Activated CD4-positive, CD25-positive, alpha-beta regulatory T cell treated with anti-CD3 and anti-CD28 coated beads, Interleukin-2, amount 50 U/mL, for 24 hours (primary cell): ENCODE results near the gene PRSS1.
A peak's percentile ranks its signal among the peaks of the same experiment; 100 is the strongest.
"Not testable (repeated sequence)": the region's sequence is repeated elsewhere in the genome, so short reads cannot be mapped to it uniquely, and the experiment has no call there.

Experiments
- ATAC-seq, 2 donors: fragments of 150-1000 bp; cut with Tn5 transposase; one replicate each; pipeline ENCODE4 v1.10.0; 2021; ENCODE audit warnings: mild to moderate bottlenecking in 1 of 2, moderate library complexity in 1 of 2

PRSS1 gene

DNA sequence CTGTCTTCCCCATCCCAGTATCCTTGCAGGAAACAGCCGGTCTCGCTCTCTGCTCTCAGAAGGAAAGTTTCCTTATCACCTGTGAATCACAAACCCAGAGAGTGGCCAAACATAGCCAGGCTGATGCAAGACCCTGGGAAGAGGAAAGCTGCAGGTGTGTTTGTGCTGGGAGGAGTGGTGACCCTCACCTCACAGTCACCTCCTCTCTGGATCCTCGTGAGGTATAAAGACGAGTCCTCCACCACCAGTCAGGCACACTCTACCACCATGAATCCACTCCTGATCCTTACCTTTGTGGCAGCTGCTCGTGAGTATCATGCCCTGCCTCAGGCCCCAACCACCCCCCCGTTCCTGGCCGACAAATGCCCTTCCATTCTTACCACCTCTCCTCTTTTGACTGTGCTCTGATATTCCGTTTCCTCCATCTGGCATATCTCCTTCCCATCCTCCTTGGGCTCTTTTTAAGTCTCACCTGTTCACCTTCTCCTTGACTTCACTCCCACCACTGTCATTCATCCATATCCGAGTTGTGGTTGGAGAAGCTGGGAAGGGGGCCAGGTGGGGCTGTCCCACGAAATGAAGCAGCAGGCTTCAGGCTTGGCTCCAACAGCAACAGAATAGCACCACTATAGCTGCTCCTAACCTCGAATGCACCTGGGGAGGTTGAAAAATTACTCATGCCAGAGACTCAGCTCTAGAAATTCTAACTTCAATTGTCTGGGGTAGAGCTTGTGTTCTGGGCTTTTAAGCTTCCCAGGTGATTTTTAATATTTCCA, at the start of gene PRSS1:
TSS of gene PRSS1 (plus strand) at position 255 of the 776 bp plus-strand sequence. CDS start at position 268, 13 bp downstream.
- ATAC-seq = no peak

DNA sequence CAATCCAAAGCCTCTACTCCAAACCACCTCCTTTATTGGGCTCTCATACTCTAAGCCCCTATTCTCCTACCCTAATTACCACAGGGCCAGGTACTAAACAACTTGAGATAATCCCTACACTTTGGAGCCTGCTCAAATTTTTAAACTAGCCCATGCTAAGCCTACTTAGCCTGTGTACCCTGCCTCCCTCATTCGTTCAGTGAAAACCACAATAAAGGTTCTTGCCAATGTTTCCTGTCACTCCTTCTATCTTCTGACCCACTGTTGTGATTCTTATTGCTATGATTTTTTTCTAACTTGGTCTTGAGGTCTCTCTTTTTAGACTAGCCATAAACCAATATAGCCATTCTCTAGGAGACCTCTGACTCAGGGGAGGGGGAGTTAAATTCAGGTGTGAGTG, 48.3 kb upstream of the PRSS1 start:
- peak in 1 of 2 donors; percentile 17 for ATAC-seq

DNA sequence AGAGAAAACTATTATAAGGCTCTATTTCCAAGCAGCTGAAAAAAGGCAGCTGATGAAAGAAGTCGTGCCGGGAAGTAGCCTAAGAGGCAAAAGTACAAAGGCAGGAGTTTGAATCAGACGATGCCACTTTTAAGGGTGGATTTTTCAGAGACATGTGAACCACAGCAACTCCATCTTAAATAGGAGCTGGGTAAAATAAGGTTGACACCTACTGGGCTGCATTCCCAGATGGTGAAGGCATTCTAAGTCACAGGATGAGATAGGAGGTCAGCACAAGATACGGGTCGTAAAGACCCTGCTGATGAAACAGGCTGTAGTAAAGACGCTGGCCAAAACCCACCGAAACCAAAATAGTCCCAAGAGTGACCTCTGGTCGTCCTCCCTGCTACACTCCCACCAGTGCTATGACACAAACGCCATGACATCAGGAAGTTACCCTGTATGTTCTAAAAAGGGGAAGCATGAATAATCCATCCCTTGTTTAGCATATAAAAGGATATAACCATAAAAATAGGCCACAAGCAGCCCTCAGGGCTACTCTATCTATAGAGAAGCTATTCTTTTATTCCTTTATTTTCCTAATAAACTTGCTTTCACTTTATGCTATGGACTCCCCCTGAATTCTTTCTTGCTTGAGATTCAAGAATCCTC, 45.5 kb upstream of the PRSS1 start:
- ATAC-seq = no peak

DNA sequence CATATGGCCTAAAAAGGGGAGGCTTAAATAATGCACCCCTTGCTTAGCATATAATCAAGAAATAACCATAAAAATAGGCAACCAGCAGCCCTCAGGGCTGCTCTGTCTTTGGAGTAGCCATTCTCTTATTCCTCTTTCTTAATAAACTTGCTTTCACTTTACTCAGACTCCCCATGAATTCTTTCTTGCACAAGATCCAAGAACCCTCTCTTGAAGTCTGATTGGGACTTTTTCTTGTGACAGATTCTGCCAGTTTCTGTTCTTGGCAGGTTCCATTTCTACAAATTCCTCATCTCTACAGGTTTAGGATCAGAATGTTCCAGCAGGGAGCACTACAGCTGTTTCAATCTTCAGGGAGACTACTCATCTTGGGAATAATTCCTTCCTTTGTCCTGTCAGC, 40.5 kb upstream of the PRSS1 start:
- ATAC-seq = not testable (repeated sequence)

DNA sequence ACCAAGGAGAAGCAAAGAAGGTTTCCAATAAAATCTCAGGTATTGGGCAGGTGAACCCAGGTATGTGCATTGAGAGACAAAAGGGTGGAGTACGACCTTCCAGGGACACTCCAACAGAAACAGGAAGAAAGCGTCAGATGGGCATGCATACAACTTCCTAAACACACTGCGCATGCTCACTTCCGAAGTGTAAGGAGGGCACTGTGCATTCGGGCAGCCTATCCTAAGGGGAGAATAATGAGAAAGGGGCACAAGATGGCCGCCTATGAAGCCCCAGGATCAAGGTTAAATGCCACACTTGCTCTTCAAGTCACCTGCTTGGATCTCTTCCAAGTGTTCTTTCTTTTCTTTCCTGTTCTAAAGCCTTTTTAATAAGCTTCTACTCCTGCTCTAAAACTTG, 39.4 kb upstream of the PRSS1 start:
- ATAC-seq = no peak

DNA sequence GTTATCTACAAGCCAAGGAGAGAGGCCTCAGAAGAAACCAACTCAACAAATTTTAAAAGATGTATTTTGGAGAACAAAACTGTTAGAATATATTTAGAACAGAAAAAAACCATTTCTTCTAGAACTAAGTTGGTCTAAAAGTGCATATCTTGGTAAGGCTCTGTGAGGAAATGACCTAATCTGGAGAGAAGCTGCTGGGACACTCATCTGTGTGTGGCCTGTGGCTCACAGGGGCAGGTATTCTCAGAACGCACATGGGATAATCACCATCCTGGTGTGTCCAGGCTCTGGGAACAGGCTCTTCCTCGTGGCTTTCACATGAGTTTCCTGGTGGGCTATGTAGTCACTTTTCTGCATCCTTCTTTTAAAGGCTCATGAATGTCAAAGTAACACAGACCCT, 38.1 kb upstream of the PRSS1 start:
- peak in 1 of 2 donors; percentile 58 for ATAC-seq

DNA sequence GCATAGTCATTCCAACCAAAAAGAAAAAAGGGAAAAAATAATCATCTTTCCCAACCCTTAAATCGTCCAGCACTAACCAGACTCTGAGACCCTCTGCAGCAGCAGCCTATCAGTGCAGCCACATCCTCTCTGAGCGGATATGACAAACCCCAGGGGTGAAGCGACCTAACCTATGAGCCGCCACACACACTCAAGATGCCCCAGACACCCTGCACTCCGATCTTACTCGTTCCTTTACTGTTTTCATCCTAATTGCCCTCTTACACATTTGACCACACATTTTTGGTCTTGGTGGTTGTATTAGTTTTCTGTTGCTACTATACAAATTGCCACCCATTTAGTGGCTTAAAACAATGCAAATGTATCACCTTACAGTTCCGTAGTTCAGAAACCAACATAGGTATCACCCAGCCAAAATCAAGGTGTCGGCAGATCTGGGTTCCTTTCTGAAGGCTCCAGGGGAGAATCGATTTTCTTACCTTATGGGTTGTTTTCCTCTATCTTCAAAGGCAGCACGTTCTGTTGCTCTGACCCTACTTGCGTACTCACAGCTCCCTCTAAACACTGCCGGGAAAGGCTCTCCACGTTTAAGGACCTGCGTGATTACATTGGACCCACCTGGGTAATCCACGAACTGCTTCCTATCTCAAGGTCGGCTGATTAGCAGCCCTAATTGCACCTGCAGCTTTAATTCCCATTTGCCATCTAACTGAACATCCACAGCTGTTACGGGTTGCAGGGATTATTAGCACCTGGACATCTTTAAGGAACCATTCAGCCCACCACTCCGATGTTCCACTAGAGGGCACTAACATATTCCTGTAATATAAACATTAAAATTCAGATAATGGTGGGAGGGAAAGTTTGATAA, 37.3 kb upstream of the PRSS1 start:
- peak; percentile 93 to 94 for ATAC-seq

DNA sequence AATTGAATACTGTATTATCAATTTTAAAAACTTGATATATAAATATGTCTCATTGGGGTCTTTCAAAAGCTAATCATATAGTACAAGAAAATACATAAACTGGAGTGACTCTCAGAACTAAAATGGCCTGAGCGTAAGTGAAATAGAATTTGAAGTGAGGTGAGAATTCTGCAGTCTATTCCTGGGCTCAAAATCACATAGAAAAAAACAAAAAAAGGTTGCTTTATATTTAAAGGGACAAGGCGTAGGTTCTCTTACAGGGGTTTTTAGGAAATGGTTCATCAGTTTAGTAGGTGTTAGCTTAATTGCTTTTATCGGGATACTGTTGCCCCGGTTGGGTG, 36.7 kb upstream of the PRSS1 start:
- no peak for ATAC-seq

DNA sequence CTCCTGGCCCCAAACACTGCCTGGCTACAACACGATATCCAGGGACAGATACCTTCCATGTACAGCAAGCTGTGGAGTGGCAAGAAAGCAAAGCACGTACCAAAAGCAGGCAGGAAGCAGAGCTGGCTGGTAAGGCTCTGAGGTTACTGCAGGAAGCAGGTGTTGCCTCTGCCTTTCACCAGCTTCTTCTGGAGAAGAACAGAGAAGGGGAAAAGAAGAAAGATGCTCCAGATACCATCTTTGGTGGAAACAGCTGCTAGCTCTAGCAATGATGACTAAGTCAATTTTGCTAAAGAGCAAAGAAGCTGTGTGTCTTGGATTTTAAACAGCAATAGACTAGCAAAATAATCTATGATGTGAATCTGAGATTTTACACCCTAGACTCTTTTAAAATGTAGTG, 34.9 kb upstream of the PRSS1 start:
- no peak for ATAC-seq

DNA sequence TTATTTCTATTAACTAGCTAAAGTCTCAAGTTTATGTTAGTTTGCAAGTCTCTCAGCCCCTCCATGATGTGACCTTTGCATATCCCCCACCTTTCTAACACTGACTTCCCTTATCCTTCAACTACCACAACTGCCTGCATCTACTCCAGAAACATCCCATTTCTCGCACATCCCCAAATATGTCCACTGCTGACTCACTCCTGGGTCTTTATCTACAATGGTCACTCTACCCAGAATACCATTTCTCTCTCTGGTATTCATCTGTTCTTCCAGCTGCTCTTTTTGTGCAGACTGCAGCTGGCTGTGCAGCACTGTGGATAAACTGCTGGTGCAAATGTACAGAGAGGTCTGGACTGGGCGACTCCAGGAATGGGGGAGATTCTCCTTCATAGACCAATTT, 32.7 kb upstream of the PRSS1 start:
- ATAC-seq = no peak

DNA sequence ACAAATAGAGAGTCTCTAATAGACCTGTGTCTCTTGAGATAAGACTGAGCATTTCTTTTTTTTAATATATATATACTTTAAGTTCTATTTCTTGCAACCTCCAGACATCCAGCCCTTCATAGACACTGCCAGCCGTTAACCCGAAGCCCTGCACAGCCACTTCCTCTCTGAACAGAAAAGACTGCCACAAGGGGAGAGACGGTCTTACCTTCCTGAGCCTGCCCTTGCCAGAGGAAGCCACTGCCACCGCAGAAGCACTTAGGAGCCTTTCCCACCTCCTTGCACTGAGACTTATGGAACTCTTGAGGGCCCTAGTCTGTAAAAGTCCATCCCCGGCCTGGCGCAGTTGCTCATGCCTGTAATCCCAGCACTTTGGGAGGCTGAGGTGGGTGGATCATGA, 31.8 kb upstream of the PRSS1 start:
- no peak for ATAC-seq

DNA sequence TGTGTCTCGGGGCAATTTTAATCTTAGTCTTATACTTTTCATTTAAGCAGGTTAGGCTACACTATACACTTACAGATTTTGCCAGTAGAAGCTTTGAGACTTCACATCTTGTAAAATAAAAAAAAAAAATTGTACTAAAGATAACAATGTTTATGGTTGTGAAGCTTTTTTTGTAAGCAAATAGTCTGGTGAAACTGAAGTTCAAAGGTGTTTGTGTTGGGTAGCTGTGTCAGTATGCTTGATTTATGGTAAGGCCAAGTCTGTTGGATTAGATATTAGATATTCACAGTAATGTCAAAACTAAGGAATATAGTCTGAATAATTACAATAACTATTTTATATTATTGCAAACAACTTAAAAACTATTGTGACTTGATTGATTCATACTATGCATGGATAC, 31.0 kb upstream of the PRSS1 start:
- no peak for ATAC-seq

DNA sequence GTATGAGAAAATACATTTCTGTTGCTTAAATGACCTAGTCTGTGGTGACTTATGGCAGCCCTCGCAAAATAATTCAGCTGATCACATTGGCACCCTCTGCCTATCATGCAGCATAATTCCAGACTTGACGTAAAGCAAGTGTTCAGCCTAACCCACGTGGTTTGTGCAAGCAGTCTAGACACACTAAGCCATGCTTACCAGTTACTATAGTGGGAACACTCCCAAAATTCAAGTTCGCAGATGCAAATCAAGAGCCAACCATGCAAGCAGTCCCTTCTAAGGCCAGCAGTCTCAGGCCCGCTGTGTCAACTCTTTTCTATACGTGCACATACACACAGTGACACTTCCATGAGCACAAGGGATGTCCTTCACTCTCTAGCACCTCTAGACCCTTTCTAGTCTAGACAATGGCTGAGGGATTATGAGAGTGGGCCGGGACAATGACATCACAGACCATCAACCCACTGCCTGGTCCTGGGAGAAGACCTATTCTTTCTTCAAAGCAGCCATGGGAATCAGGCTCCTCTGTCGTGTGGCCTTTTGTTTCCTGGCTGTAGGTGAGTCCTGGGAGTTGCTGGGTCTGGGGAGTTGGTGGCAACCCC, 29.0 kb upstream of the PRSS1 start:
- peak in 1 of 2 donors; percentile 33 for ATAC-seq

DNA sequence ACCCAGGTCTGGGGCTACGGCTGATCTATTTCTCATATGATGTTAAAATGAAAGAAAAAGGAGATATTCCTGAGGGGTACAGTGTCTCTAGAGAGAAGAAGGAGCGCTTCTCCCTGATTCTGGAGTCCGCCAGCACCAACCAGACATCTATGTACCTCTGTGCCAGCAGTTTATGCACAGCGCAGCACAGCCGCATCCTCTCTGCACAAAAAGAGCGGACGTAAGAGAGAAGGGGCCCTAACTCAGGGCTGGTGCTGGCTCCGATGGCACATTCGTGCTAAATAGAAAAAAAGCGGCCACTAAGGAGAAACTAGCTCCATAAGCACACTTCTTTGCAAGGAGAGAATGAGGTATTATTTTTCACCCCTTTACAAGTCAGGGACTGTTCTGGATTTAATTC, 28.3 kb upstream of the PRSS1 start:
- no peak for ATAC-seq

DNA sequence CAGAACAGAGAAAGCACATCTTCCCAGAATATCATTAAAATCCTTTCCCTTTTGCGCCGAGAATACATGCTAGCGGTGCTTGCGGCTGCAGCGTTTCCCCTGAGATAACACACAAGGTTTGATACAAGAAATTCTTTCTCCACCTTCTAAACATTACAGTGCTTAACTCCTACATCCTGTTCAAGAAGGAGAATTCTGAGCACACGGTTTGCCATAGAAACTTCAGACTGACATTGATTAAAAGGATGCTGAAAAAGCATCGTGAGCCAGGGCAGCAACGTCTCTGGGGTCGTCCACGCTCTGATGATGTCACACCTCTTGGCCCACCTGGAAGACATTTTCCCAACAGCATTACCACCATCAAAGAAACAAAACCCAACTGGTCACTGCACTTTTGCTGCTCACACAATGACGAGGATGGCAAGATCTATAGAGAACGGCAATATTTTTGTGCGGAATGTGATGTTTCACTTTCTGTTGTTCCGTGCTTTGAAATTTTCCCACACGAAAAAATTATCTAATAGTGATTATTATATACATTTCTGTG, 27.0 kb upstream of the PRSS1 start:
- ATAC-seq = no peak

DNA sequence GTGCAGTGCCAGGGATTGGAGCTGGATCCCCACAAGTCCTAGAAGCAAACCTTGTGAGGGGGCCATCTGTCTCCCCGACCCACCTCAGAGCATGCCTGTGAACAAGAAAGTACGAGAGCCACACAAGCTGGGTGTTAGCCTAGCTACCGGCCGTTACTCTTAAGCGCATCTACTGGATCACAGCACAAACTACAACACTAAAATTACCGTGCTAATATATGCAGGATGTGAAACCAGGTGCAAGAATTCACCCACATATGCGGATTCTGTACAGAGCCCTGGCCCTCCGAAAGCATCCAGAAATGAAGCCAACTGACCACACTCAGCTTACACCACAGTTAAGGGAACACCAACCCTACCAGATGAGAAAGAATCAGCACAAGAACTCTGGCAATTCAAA, 16.0 kb upstream of the PRSS1 start:
- ATAC-seq = no peak

DNA sequence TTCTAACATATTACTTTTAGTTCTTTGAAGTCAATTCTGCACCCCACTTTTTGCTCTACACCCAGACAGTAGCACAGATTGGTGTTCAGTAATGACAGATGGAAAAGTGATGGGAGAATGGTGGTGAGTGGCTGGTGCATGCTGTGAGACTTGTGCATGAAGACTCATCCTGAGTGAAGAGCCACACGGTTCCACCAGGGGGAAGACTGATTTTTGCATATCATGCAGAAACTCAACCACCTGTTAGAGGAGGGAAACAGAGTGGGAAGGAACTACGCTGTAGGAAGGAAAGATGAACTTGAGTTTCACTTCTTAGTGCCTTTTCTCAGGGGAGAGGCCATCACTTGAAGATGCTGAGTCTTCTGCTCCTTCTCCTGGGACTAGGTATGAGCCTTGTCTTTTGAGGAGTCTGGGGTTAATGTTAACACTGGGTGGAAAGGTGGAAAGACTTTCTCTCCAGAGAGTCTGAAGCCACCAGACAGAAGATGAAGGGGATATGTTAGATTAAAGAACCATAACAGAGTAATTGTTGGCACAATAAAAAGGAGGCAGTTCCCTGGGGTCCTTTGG, 9.3 kb upstream of the PRSS1 start:
- peak in 1 of 2 donors; percentile 64 for ATAC-seq

DNA sequence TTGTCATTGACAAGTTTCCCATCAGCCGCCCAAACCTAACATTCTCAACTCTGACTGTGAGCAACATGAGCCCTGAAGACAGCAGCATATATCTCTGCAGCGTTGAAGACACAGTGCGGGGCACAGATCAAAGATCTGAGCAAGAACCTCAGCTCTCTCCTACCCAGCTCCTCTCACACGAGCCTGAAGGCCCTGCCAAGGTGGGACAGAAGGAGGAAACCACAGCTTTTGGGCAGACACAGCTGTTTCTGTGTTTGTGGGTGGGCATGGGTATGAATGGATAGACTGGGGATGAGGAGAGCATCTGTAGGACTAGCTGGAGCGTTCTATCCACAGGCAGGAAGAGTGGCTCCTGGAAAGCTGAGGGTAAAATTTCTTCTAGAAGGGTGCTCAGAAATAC, 8.5 kb upstream of the PRSS1 start:
- ATAC-seq = no peak

DNA sequence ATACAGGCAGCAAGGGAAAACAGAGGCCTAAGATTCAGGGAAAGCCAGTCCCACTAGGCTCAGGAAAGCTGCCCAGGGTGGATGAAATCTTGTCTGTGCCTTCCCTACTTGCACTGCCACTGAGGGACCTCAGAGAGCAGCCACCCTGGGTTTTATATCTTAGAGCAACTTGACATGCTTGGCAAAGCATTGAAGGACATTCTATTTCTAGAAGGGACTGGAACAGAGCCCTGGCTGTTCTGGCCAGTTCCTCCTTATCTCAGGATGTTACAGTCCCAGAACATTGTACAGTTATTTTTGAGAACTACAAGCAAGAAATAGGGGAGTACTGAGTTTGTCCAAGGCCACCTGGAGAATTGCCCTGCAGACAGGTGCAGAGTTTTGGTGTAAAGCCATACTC, 7.3 kb upstream of the PRSS1 start:
- not testable (repeated sequence) for ATAC-seq

DNA sequence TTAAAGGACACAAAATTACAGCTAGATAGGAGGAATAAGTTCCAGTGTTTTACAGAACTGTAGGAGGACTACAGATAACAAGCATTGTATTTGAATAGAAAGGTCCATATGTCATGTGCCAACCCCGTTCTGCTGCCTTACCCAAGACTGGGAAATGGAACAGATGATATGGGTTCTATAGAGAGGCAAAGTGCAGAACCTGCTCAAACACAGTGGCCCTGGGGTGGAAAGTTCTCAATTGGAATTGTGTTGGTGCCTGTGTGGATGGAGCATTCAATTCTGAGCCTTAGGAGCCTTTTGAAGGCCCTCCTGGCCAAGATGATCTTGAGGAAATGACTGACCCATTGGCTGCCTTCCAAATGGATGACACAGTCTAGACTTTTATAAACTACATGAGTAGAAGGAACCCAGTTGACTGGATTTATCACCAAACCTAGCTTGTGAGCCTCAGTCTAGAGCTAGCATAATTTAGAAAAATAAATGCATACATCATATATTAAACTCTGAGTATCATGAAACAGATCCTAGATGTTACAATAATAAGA, 4.1 kb upstream of the PRSS1 start:
- ATAC-seq = no peak

DNA sequence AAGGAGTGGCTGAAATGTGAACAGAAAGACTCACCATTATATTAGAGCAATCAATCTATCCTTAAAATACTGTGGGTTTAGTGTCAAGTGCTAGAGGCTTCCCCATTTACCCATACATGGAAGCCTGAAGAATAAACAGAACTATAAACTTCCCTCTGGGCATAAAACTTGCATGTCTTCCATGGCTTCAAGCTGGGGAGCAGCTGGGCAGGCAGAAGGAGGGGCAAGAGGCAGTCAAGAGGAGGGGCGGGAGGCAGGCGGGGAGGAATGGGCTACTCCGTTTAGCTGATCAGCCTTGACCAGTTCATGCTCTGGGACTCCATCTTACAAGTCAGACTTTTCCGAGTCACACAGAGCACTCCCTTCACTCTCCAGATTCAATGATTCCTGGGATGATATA, 3.5 kb upstream of the PRSS1 start:
- no peak for ATAC-seq

DNA sequence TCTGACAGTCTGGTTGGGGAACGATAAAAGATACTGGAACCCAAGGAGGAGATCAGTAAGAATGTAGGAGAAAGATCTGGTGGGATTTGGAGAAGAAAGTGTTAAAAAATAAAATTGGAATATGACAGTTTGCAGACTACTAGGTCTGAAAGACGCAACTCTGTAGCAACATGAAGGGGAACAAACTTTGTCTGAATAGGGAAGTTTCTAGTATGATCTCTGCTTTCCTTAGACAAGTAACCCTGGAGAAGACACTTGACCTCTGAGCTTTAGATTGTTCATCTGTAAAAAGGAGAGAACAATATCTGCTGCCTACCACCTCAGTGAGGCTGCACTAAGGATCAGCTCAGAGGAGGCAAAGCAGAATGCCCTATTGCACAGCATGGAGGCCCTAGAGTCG, 3.0 kb upstream of the PRSS1 start:
- no peak for ATAC-seq
